A673 (cell line): ENCODE measurements around the gene SMIM44. TPM values are rescaled to one million over a fixed set of nuclear protein-coding genes. Genes with fewer than 3 reads are reported as not detected.
A peak's percentile ranks its signal among the peaks of the same experiment; 100 is the strongest.

Source experiments
- BruUV-seq: library from RNA; stranded (reverse); fragments of 400-500 nt; replicated peaks from 2 replicates; lab custom pipeline; 2021; lab: Mats Ljungman, UMichigan
- CTCF ChIA-PET: fragments of 300-600 bp; sonication (Branson Sonifier 250); formaldehyde crosslinking; loops from one replicate; lab custom pipeline; 2022; ENCODE audit warnings: antibody characterized with exemption; lab: Charles Lee
- POLR2A ChIA-PET: fragments of 300-600 bp; sonication (Branson Sonifier 250); formaldehyde crosslinking; loops from one replicate; lab custom pipeline; 2022; ENCODE audit warnings: antibody characterized with exemption; ENCODE audit not compliant: low non-redundant PET; lab: Charles Lee
- DNase-seq: peaks from one replicate; pipeline ENCODE4 v3.0.0-alpha.2; 2015; ENCODE audit warnings: low spot score
- H3K27ac ChIP-seq: fragments of 200-600 bp; sonication (generic); 2 replicates; pipeline ENCODE4 v1.5.1; 2016; ENCODE audit warnings: mixed run types, low read depth, mild to moderate bottlenecking, mixed read lengths, antibody characterized with exemption, low read length; ENCODE audit not compliant: poor library complexity, severe bottlenecking
- H3K27me3 ChIP-seq: fragments of 200-600 bp; sonication (generic); replicated peaks from 2 replicates; pipeline ENCODE4 v1.6.1; 2017; ENCODE audit warnings: mixed run types, low read depth, mild to moderate bottlenecking, mixed read lengths, antibody characterized with exemption, low read length; ENCODE audit not compliant: insufficient read depth, poor library complexity
- H3K36me3 ChIP-seq: fragments of 200-600 bp; sonication (generic); 2 replicates; pipeline ENCODE4 v1.6.1; 2016; ENCODE audit warnings: mixed run types, mild to moderate bottlenecking, mixed read lengths, antibody characterized with exemption, low read length; ENCODE audit not compliant: insufficient read depth, poor library complexity, severe bottlenecking
- H3K4me1 ChIP-seq: fragments of 200-600 bp; sonication (generic); 2 replicates; pipeline ENCODE4 v1.6.1; 2017; ENCODE audit warnings: mixed run types, mild to moderate bottlenecking, mixed read lengths, antibody characterized with exemption, low read length; ENCODE audit not compliant: insufficient read depth, poor library complexity, severe bottlenecking
- H3K4me3 ChIP-seq: fragments of 200-600 bp; sonication (generic); 2 replicates; pipeline ENCODE4 v1.5.1; 2016; ENCODE audit warnings: low read depth, mixed run types, mild to moderate bottlenecking, mixed read lengths, low read length; ENCODE audit not compliant: poor library complexity, severe bottlenecking
- H3K9me3 ChIP-seq: fragments of 200-600 bp; sonication (generic); 2 replicates; pipeline ENCODE4 v1.6.1; 2016; ENCODE audit warnings: mixed run types, low read depth, mild to moderate bottlenecking, mixed read lengths, antibody characterized with exemption, low read length; ENCODE audit not compliant: poor library complexity, severe bottlenecking
- CTCF ChIP-seq: fragments of 300-800, 200-600 bp; sonication (generic); conservative IDR thresholded peaks from 2 replicates; pipeline ENCODE4 v1.5.1; 2017; ENCODE audit warnings: low read depth, mild to moderate bottlenecking, antibody characterized with exemption, low read length, moderate library complexity, mixed read lengths
- EZH2 ChIP-seq: fragments of 200-600 bp; sonication (generic); IDR thresholded peaks from 2 replicates; pipeline ENCODE4 v1.6.1; 2017; ENCODE audit warnings: borderline replicate concordance, low read depth, mild to moderate bottlenecking, mixed read lengths, antibody characterized with exemption, low read length; ENCODE audit not compliant: poor library complexity, severe bottlenecking
- intact Hi-C: fragments of 100-400 bp; cut with micrococcal nuclease; formaldehyde crosslinking; loops from one replicate; pipeline ENCODE4 v1.10.0; 2022; ENCODE audit not compliant: unreplicated experiment
- total RNA-seq: library from RNA; stranded (reverse); gene quantifications from 2 replicates; pipeline ENCODE4 v1.2.3, GENCODE V29; 2021

Gene SMIM44
- total RNA-seq, 1 experiment from 2014 or later: not detected

GRCh38 chr19:3470500-3471128 is 12.6 kb downstream of the SMIM44 start:
- CTCF ChIA-PET: interaction anchor here (0.9 to 1.0 kb wide), 3 partner anchors 9 to 195 kb away, joined by 3 to 4 read pairs (median 4); no protein-coding TSS in a partner anchor
- Histone ChIP-seq H3K27ac (no peak overlapping the region), H3K4me3 (no peak overlapping the region), H3K27me3 (peaks cover 3% of the 10 kb centered on the region), H3K4me1 (no peaks in the 10 kb centered on the region), H3K36me3 (no peaks in the 10 kb centered on the region), H3K9me3 (no peaks in the 10 kb centered on the region)
- DNase-seq: no peak
- TF ChIP-seq EZH2 (no peak), CTCF (no peak)
- BruUV-seq: no TSS peak
- intact Hi-C loops: loop anchor here (5.0 kb wide), 1 partner anchor 163 kb away; no protein-coding TSS in a partner anchor
- POLR2A ChIA-PET: no interaction called here

- Histone ChIP-seq H3K36me3 (no peaks in the 10 kb centered on the region), H3K4me3 (no peak overlapping the region), H3K4me1 (no peaks in the 10 kb centered on the region), H3K27me3 (peaks cover 3% of the 10 kb centered on the region), H3K27ac (no peak overlapping the region), H3K9me3 (no peaks in the 10 kb centered on the region)
- DNase-seq: no peak
- intact Hi-C loops: loop anchor here (5.0 kb wide), 1 partner anchor 163 kb away; no protein-coding TSS in a partner anchor
- POLR2A ChIA-PET: no interaction called here
- CTCF ChIA-PET: interaction anchor here (0.9 kb wide), 2 partner anchors 10 to 194 kb away, joined by 3 to 4 read pairs; no protein-coding TSS in a partner anchor
- no TSS peak for BruUV-seq
- TF ChIP-seq EZH2 (no peak), CTCF (peak; percentile 37)
Measured at GRCh38 chr19:3469638-3470499, 13.4 kb downstream of the SMIM44 start.

- H3K9me3 ChIP-seq: no peaks in the 10 kb centered on the region
- BruUV-seq: no TSS peak
- ChIA-PET CTCF (no interaction called here), POLR2A (no interaction called here)
- H3K27ac ChIP-seq: no peak overlapping the region
- peaks cover 3% of the 10 kb centered on the region for H3K27me3 ChIP-seq
- intact Hi-C loops: no loop called here
- no peak for DNase-seq
- no peaks in the 10 kb centered on the region for H3K4me1 ChIP-seq
- TF ChIP-seq EZH2 (no peak), CTCF (no peak)
- H3K36me3 ChIP-seq: no peaks in the 10 kb centered on the region
- H3K4me3 ChIP-seq: no peak overlapping the region
Measured at GRCh38 chr19:3468211-3468610, 15.0 kb downstream of the SMIM44 start.
